Activated CD4-positive, alpha-beta T cell treated with anti-CD3 and anti-CD28 coated beads, Interleukin-2, Interleukin-4, amounts not matched to agents 100 ng/mL and 50 ng/mL, durations not matched to agents 16 hours and 8 hours (primary cell): ENCODE results near the gene ITIH3.

Experiments used
- DNase-seq: peaks from one replicate; pipeline ENCODE4 v3.0.0-alpha.2; 2020; ENCODE audit warnings: low spot score

ITIH3 gene

DNA sequence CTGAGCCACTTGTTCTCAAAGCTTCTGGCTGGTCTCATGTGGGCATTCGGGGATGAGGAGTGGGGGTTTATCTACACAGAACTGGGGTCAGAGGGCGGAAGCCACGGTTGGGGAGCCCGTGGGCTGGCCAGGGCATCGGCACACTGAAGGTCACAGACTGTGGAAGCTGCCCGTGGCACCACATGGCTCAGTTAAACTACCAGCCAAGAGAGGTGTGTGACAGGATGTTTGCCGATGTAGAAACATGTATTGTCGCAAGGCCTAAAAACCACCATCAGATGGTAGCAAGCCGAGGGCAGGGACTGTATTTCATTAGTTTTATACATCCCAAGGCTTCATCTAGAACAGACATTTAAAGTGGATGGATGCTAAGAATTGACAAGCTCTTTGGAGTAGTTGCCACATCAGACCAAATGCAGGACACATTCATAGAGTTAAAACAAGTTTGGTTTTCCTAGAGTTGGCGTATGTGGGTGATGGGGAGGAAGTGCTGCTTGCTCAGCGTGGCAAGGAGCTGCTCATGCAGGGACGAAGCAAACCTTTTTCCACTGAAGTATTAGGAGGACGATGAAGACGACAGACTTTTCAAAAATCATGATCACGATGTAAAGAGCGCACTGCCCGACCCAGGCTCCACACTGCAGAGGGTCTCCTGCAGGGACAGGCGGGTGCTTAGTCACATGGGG is 49.8 kb downstream of the ITIH3 start:
- no peak for DNase-seq

DNA sequence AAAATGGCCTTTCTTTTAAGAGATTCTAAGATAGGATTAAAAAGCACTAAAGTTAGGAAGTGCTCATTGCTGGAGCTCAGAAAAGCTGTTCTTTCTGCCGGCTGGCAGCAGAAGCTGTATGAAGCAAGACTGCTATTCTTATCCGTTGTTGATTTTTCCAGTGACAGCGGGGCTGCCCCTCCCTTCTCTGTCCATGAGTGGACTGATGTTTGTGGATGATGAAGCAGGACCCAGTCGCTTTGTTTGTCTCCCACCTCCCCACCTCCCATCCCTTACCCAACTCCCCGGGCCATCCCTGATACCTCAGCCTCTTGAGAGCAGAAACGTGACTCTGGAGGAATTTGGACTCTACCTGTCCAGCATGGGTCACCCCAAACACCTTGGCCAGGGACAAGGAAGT is 50.6 kb downstream of the ITIH3 start:
- no peak for DNase-seq

DNA sequence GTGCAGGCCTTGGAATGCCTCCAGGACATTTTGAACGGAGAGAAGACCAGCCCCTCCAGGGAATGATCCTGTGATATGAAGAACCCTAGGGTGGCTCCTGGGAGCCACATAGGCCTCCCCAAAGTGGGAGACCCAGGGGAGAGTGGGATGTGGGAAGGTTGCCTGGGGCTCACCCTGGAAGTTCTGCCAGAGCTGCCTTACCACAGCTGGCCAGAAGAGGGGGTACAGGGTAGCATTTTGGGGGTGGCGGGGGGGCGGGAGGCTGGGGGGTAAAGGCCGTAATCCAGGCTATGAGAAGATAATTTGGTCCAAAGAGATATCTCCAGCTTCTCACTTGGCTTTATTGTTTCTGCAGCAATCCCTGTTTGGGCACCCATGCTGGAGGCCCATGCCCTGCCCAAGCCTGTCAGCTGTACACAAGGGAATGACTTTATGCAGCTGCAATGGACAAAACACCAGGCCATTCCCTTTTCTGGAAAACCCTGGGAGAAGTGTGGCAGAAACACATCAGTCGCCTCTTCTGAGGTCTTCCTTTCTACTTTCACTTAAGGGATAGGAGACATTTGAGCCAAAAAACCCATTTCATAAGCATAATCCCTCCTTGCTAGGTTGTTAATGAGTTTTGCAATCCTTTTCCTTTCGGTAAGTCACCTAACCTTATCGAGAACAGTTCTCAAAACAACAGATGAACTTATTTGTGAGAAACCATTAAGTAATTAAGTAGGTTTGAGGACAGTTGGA is 51.3 kb downstream of the ITIH3 start:
- DNase-seq = no peak

DNA sequence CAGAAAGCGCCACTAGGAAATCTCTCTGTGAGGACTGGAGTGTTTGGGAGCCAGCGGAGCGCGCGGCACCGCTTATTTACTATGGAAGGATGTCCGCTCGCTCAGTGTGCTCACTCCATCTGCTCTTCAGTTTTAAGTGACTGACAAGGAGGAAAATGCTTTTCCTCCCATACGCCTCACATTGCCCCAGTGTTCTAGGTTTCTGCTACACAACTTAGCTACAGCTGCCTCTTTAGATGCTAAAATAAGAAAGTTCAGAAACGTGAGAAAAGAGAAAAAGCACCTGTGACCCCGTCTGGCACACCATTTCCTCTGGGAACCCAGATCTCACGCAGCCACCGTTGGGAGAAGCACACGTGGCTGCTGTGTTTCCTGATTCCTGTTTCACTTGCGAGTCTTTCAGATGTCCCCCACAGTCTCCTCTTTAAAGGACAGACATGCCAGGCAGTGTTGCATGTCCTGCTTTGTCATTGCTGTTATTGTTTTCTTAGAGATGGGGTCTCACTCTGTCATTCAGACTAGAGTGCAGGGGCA is 51.9 kb downstream of the ITIH3 start:
- DNase-seq = no peak

DNA sequence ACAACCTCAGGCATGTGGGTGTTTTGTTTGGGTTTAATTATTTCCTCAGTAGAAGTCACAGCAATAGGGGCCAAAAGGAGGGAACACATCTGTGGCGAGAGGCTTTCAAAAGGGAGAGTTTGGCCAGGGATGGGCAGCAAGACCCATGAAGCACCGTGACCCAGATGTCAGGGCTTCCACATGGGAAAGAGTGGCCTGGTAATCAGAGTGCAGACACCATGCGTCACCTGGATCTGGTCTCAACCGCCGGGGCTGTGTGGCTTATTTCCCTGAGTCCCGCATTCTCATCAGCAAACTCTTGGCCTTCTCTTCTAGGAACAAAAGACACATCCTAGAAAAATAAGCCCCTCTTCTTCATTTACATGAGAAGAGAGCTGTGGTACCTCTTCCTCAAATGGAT is 52.6 kb downstream of the ITIH3 start:
- no peak for DNase-seq

DNA sequence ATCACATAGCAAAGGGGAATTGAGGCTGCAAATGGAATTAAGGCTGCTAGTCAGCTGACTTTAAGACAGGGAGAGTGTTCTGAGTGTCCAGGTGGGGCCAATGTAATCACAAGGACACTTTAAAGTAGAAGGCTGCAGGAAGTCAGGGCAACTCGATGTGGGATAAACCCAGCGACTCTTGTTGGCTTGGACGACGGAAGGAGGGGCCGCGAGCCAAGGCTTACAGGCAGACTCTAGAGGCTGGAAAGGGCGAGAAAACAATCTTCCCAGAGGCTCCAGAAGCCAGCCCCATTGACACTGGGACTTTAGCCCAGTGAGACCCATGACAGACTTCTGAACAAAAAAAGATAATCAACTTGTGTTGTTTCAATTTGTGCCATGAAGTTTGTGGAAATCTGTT is 53.1 kb downstream of the ITIH3 start:
- no peak for DNase-seq

DNA sequence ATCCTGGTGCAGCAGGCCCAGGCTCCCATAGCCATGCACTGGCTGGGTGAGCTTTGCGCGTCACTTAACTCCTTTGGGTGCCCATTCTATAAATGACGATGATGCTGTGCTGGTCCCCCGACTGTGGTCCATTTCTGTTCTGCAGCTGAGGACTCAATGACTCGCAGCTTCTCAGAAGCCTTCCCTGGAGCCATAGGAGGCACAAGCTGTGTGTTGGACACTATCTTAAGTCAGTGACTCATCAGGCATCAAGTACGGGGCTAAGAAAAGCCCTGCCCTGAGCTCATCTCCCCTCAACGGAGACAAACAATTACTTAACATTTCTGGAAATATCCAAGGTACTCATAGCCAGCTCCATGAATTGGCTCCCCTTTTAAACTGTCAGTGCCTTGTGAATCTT is 54.0 kb downstream of the ITIH3 start:
- DNase-seq = no peak

DNA sequence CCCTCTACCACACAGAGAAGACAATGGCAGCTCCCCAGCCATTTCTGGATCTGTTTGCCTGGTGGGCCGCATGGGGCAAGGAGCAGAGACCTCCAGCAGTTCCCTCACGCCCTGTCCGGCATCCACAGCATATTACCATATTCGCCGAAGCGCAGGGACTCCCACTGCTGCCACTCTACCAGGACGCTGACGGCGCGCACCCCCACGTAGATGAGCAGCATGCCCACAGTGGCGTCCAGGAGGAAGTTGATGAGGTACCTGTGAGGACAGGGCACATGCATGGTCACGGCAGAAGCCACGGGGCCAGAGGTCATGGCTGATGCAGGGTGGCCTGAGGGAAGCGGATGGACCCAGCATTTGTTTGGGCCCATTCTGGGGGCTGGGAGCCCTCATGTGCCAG is 55.1 kb downstream of the ITIH3 start:
- no peak for DNase-seq

DNA sequence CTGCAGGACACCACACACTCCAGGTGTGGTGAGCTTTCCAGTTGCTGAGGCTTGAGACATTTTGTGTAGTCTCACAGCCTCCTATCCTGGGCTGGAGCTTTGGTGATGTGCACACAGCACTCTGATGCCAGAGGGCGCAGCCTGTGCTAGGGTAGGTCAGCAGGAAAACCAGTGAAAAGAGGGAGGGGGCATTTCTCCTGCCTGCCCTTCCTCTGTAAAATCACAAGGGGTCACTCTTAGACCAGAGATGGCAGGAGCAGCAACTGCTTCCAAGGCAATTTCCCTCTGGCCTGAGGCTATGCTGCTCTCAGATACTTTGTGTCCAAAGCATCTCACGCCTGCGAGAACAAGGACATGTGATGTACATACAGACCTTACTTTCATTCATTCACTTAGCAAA is 56.8 kb downstream of the ITIH3 start:
- DNase-seq = peak; percentile 42

DNA sequence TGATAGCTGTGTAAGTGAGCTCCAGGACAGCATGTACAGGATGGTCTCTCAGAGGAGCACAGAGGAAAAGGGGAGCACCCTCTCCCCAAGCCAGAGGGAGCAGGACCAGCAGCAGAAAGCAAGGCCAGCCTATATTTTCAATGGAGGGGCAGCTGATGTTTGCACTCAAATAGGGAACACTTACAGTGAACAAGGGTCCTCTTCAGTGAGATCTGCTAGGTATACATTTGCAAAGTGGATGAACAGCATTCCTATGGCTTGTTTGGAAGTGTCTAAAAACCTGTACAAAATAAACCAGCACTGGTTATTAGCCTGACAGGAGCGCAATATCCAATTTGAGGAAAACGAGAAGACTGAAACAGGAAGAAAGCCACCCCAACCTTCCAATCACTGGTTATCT is 57.8 kb downstream of the ITIH3 start:
- no peak for DNase-seq

DNA sequence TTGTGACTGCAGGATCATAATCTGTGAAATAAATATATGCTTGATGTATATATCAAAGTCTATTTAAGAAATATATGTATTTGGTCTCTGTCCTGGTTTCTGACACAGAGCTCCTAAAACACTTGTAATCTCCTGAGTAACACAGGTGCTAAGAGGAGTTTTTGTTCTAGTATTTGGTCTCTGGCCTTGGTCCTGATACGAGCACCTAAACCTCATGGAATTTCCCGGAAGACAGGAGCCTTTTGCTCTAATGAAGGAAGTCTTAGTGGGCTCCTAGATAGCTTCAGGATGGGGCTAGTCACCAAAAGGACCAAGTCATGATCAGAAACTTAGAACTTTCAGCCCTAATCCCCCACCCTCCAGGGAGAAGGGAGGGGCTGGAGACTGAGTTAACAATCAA is 59.4 kb downstream of the ITIH3 start:
- no peak for DNase-seq

DNA sequence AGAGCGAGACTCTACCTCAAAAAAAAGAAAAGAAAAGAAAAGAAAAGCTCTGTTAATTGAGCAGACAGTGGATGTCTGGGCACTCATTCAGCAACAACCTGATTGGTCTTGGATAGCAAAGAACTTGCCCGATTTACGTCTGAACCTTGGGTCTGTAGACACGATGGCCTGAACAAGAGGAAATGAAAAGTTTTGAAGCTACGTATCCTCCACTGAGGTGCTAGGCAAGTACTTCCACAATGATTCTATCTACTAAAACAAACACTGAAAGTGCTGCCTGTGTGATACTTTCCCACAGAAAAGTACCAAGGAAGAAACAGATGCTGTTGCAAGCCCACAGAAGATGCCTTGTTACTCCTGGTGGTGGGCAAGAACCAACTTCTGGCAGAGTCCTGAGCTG is 62.1 kb downstream of the ITIH3 start:
- no peak for DNase-seq

DNA sequence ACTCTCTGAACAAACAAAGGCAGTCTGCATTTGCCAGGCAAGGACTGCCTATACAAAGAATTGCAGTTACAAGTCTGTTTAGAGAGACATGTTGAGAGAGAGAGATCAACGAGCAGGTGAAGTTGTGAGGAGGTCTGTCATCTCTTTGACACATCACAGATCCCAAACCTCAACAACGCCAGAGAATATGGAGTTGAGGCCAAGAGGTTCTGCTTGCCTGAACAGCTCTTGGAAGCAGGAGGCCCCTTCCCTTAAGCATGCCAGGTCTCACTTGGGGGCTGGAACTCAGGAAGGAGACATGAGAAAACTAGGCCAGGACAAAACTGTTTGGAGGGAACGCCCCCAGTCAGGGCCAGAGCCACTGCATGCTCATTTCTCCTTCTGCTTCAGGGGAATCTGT is 62.5 kb downstream of the ITIH3 start:
- no peak for DNase-seq

DNA sequence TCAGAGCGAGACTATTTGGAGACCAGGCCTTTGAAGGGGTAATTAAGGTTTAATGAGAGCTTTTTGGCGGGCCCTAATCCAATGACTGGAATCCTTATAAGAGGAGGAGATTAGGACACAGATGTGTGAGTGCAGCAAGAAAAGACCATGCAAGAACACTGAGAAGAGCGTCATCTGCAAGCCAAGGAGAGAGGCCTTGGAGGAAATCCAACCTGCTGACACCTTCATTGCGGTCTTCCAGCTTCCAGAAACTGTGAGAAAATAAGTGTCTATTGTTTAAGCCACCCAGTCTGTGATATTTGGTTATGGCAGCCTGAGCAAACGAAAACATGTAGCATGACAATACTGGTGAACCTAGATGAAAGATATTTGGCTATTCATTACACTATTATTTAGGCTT is 63.3 kb downstream of the ITIH3 start:
- no peak for DNase-seq
